IPS DF 19.7 (cell line): ENCODE data around the gene C17orf113.

Experiments
- DNase-seq: peaks from one replicate; pipeline ENCODE4 v3.0.0-alpha.2; 2013; ENCODE audit warnings: low read depth, low spot score

Gene C17orf113

GRCh38 chr17:42072323-42073187 lies 22.2 kb upstream of the C17orf113 start:
- no peak for DNase-seq

- DNase-seq: no peak
Measured at GRCh38 chr17:42071810-42072209, 21.4 kb upstream of the C17orf113 start.

GRCh38 chr17:42068979-42069378 lies 18.6 kb upstream of the C17orf113 start:
- DNase-seq: no peak

DNA sequence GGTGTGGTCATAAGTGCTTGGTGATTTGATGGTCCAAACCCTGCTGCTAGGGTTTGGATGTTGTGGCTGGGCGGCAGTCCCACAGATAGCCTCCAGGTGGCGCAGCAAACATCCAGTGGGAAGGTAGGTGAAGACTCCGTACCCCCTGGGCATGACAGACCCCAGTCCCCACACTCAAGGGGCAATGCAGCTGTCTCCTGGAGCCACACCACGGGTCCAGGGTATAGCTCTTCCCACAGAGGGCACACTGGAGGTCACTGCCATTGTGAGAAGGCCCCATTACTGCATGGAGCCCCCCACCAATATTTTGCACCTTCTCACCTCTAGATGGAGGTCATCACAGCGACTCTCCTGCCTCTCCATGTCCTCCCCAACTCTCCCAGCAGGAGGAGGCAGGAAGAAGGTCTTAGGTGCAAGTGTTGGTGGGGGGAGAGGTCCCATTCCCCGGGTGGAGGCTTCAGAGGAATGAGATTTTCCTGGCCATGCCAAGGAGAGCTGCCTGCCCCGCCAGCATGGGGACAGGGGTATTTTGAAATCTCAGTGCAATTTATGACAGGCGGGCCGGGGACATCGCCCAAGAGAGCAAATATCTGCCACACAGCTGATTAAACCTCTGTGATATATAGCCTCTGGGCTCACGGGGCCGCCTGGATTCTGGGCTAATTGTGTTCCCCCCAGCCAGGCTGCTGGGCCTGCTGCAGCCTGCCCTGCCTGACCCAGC lies 17.1 kb upstream of the C17orf113 start:
- DNase-seq: no peak

DNA sequence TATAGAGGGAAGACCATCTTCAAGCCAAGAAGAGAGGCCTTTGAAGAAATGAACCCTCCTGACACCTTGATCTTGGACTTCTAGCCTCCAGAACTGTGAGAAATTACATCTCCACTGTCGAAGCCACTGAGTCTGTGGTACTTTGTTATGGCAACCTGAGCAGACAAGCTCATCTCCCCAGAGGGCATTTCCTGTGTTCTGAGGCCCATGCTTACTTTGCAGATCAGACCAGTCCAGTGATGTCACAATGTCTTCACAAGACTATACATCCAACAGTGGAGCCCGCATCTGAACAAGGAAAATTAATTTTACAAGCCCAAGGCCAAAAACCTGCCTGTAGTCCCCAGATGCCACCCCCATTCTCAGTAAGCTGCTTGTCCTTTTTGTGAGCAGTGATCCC lies 14.8 kb upstream of the C17orf113 start:
- no peak for DNase-seq

DNA sequence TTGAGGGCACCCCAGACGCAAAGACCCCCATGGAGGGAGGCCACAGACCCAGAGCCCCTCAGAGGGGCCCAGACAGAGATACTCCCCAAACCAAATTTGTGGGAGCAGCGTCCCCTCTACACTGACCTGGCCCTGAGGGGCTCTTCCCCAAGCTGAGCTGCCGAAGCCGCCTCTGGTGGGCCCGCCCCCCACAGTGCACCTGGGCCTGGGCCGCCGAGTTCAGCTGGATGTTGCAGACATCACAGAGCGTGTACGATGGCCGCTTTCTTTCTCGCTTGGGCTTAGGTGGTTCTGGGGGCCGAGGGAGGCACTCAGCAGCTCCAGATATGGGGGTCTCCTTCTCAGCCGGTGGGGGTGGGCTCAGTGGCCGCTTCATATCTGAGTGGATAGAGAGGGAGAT lies 12.3 kb upstream of the C17orf113 start:
- DNase-seq: no peak

GRCh38 chr17:42061646-42062487 lies 11.5 kb upstream of the C17orf113 start:
- no peak for DNase-seq

DNA sequence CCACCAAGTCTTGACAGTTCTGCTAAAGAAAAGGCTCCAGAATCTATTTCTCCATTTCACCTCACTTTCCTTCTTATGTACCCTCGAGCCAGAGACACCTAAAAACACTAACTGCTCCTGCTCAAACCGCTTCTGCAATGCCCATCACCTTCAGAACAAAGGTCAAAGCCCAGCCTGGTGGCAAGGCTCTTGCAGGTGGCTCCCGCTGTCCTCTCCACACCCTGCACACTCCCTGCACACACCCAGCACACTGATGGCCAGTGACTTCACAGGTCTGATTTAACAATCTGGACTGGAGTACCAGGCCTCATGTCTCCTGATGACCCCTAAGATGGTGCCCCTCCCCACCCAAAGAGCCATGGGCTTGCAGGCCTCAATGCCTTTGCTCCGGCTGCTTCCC lies 9.8 kb upstream of the C17orf113 start:
- no peak for DNase-seq

GRCh38 chr17:42059815-42060214 lies 9.4 kb upstream of the C17orf113 start:
- no peak for DNase-seq

DNA sequence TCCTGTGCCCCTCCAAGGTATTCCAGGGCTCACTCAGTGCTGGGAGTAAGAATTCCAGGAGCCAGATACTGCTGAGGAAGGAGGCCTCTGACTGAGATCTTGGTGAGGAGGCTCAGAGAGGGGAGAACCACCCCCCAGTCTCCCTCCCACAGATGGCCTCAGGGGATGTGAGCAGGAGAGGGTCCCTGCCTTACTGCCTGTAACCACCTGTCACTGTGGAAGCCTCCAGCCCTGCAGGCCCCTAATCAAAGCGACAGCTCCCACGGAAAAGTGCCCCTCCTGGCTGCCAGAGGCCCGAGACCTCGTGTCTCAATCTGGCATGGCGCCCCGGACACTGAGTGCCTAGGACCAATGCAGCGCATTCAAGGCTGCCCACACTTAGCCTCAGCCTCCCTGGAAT lies 7.7 kb upstream of the C17orf113 start:
- no peak for DNase-seq

DNA sequence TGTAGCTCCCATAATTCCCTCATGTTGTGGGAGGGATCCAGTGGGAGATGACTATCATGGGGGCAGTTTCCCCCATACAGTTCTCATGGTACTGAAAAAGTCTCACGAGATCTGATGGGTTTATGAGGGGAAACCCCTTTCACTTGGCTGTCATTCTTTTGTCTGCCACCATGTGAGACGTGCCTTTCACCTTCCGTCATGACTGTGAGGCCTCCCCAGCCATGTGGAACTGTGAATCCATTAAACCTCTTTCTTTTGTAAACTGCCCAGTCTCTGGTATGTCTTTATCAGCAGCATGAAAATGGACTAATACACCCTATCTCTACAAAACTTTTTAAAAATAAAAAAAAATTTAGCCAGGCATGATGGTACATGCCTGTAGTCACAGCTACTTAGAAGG lies 6.2 kb upstream of the C17orf113 start:
- DNase-seq: no peak

- no peak for DNase-seq
Measured at GRCh38 chr17:42055496-42055895, 5.1 kb upstream of the C17orf113 start.

DNA sequence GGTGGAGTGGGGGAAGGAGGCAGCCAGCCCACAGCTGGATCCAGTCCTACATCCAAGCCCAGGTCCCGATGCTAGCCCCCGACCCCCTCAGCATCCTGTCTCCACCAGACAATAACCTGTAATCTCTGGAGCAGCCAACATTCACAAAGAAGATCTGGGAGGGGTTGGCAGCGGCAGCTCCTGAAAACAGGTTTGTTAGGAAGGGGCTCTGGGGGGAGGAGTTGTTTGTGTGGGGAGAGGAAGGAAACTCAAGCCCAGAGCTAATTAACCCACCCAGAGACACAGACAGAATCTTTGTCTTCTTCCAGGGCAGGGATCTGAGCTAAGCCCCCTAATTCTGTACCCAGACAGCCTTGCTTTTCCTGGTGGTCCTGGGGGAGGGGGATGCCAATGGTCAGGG lies 4.6 kb upstream of the C17orf113 start:
- no peak for DNase-seq

DNA sequence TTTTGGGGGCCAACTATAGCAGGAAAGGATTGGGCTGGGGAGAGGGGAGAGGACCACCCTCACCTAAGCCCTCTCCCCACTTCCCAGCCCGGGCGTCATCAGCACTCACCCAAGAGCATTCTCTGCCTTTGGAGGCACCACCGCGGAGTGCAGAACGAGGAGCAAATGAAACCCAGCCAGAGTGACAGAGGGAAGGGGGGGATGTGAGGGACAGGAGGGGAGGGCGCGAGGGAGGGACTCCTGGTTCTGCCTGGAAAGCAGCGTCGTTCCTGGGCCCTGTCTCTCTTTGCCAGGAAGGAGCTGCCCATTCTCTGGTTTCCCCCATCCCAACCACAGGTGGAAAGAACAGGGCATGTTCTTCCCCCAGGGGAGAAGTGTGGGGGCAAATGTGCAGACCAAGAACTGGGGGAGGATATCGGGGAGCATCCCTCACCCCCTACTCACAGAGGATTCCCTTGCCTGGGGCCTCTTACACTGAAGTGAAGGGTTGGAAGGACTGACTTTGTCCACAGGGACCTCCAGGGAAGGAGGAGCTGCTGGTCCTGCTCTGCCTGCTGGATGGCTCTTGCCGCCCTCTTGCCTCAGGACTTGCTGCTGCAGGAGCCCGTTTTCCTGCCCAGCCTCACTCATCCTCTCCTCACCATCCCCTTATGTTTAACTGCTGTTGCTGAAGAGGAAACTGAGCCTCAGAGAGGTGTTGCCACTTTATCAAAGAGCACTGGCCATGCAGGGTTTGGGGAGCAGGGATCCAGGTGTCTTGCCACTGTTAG lies 3.5 kb upstream of the C17orf113 start:
- no peak for DNase-seq

- no peak for DNase-seq
Measured at GRCh38 chr17:42052346-42052877, 2.0 kb upstream of the C17orf113 start.

DNA sequence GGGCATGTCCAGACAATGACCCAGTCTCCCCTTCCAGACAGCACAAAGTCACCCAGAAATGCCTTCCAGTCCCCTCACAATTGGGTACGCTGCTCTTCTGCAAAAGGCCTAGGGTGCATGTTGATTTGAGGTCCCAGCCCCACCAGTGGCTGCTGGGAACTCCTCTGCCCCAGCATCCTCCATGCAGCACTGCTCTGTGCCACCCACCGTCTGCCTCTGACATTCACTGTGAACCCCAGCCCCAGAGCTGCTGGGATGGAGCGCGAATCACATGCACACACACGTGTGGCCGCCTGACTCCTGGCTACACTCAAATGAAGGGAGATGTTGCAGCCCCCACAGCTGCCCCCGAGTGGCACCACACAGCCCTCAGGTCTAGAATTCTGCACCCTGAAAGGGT lies 1.2 kb upstream of the C17orf113 start:
- DNase-seq: no peak

GRCh38 chr17:42051013-42051400 lies 606 bp upstream of the C17orf113 start:
- DNase-seq: no peak

- DNase-seq: no peak
Measured at GRCh38 chr17:42049834-42050392, 488 bp downstream of the C17orf113 start.

GRCh38 chr17:42047343-42047742 lies 3.1 kb downstream of the C17orf113 start:
- no peak for DNase-seq

DNA sequence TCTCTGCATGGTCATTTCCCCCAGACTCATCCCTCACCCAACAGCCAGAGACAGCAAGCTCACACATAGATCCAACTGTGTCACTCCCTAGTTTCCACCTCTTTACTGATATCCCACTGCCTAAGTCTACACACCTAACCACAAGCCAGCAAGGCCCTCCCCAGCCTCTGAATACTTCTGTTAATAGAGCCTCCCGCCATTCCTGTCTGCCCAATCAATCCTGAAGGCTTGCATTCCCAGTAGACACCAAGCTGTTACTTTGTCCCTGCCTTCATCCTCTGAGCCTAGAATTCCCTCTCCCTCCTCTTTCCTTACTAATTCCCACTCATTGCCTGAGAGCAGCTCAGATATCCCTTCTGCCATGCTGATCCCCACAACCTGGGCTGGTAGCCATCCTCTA lies 4.7 kb downstream of the C17orf113 start:
- DNase-seq: no peak
